ENCODE data around the gene PIN1. TPM values are rescaled to one million over a fixed set of nuclear protein-coding genes. Genes with fewer than 3 reads are reported as not detected.
"Not testable (repeated sequence)": the region's sequence is repeated elsewhere in the genome, so short reads cannot be mapped to it uniquely, and the experiment has no call there.

Gene PIN1
- total RNA-seq (72.0 TPM), polyA plus RNA-seq (100 to 1,000 TPM in 3 of 4 donors, 10 to 100 TPM in 1; 87.9 to 135 (median 113) TPM)

DNA sequence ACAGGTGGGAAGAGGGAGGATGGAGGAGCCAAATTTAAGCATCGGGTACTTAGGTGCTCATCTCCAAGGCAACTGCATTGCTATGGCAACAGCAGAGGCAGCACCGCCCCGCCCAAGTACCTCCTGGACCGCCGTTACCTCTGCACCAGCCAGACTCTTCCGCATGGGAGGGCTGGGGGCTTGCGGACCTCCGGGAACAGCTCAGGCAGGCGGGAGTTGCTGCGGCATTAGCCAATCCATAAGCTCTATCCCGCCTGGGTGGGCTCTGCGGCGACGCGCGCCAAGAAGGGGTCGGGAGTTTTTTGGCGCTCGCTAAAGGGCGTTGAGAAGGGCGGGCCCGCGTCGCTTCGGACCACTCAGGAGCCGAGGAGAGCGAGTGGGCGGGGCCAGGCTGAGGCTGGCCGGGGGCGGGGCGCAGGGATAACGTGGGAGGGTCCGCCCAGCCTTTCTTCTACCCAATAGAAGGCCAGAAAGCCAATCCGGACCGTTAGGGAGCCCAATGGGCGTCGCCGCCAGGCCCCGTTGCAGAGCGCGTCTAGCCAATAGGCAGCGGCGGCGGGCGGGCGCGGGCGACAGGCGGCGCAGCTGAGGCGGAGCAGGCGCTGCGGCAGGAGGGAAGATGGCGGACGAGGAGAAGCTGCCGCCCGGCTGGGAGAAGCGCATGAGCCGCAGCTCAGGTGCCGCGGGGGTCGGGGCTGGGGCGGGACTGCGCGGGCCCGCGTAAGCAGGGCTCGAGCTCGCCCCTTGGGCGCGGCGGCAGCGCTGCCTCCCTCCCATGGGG is at the start of gene PIN1:
PIN1 (plus strand) TSS at position 593 of the 781 bp plus-strand sequence; CDS start at position 620, 27 bp downstream.
- Mint-ChIP-seq H3K27me3 (no peaks in the 10 kb centered on the region), H3K9me3 (no peaks in the 10 kb centered on the region), H3K4me1 (peaks cover 5 to 32% (median 19%) of the 10 kb centered on the region in 4 donors), H3K36me3 (peaks cover 7% of the 10 kb centered on the region), H3K4me3 (peak within 1 kb of the TSS; percentile 94 to 99 (median 96)), H3K27ac (peak within 1 kb of the TSS; percentile 93 to 95 (median 94))
- ATAC-seq (ENCODE audit: low read depth in 2 of 2): peak; percentile 97
- peak within 1 kb of the TSS; percentile 77 for H3K4me3 ChIP-seq (ENCODE audit: low read depth, low read length)
- H3K36me3 ChIP-seq (ENCODE audit: control insufficient read depth, insufficient read depth, low read length): peaks cover 31% of the 10 kb centered on the region
- peaks cover 19% of the 10 kb centered on the region for H3K4me1 ChIP-seq (ENCODE audit: control insufficient read depth, insufficient read depth, low read length, poor library complexity, severe bottlenecking)
- DNase-seq: peak; percentile 99
- H3K9me3 ChIP-seq (ENCODE audit: control insufficient read depth in 2 of 2, low read length in 2 of 2): no peaks in the 10 kb centered on the region
- H3K27ac ChIP-seq (ENCODE audit: insufficient read depth, low read length, poor library complexity, severe bottlenecking): peak within 1 kb of the TSS; percentile 77
- H3K27me3 ChIP-seq (ENCODE audit: control insufficient read depth, insufficient read depth, low read length): no peaks in the 10 kb centered on the region

DNA sequence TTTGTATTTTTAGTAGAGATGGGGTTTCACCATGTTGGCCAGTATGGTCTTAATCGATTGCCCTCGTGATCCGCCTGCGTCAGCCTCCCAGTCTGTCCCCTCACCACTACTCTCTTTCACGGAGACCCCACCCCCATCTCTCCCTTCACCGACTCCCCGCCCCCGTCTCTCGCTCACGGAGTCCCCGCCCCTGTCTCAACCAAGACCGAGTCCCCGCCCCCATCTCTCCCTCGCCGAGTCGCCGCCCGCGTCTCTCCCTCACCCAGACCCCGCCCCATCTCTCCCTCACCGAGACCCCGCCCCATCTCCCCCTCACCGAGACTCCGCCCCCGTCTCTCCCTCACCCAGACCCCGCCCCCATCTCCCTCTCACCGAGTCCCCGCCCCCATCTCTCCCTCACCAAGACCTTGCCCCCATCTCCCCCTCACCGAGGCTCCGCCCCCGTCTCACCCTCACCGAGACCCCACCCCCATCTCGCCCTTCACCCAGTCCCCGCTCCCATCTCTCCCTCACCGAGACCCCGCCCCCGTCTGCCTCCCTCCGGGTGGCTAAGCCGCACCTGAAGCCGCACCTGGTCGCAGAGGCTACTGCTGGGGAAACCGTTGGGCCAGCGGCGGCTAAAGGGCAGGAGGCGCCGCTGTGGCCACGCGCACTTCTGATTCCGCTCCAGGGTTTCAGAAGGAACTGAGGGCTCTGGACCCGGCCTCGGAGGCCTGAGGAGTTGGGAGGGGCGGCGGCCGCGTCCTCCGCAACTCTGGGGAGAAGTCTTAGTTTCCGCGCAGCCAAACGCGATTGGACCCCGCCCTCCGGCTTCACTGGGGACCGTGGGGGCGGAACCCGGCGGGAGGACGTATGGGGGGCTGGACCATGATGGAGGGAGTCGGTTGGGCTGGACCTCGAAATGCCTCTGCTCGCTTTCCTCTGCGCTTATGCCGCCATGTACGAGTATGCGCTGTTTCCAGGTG is 49.5 kb upstream of the PIN1 start:
- Mint-ChIP-seq H3K4me1 (peaks cover 5 to 28% (median 8%) of the 10 kb centered on the region in 4 donors), H3K9me3 (no peaks in the 10 kb centered on the region), H3K4me3 (peak overlapping the region; percentile 82 to 92 (median 88)), H3K27me3 (no peaks in the 10 kb centered on the region), H3K36me3 (peaks cover 4% of the 10 kb centered on the region), H3K27ac (peak overlapping the region; percentile 88 to 96 (median 94))
- DNase-seq (peak; percentile 90 to 95 (median 92)), ATAC-seq (ENCODE audit: low read depth in 2 of 2) (peak; percentile 79 to 82)
- Histone ChIP-seq H3K27ac (ENCODE audit: insufficient read depth, low read length, poor library complexity, severe bottlenecking) (peak overlapping the region; percentile 85), H3K4me3 (ENCODE audit: low read depth, low read length) (peak overlapping the region; percentile 64), H3K4me1 (ENCODE audit: control insufficient read depth, insufficient read depth, low read length, poor library complexity, severe bottlenecking) (peaks cover 9% of the 10 kb centered on the region), H3K36me3 (ENCODE audit: control insufficient read depth, insufficient read depth, low read length) (no peaks in the 10 kb centered on the region), H3K9me3 (ENCODE audit: control insufficient read depth in 2 of 2, low read length in 2 of 2) (no peaks in the 10 kb centered on the region), H3K27me3 (ENCODE audit: control insufficient read depth, insufficient read depth, low read length) (no peaks in the 10 kb centered on the region)

DNA sequence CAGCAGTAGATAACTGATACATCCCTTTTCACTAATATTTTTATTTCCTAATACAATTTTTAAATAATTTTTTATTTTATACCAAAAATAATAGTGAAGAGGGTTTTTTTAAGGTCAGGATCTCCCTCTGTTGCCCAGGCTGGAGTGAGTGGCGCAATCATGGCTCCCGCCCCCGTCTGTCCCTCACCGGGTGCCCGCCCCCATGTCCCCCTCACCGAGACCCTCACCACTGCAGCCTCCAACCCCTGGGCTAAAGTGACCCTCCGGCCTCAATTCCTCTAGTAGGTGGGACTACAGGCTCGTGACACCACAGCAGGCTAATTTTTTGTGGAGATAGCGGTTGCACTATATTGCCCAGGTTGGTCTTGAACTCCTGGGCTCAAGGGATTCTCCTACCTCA is 48.8 kb upstream of the PIN1 start:
- H3K9me3 Mint-ChIP-seq: no peaks in the 10 kb centered on the region
- no peaks in the 10 kb centered on the region for H3K27me3 ChIP-seq (ENCODE audit: control insufficient read depth, insufficient read depth, low read length)
- ATAC-seq (ENCODE audit: low read depth in 2 of 2): no peak
- H3K27ac Mint-ChIP-seq: peak overlapping the region; percentile 67 to 96 (median 94)
- no peak for DNase-seq
- H3K36me3 ChIP-seq (ENCODE audit: control insufficient read depth, insufficient read depth, low read length): no peaks in the 10 kb centered on the region
- H3K4me3 Mint-ChIP-seq: peak overlapping the region; percentile 82 to 92 (median 88)
- peaks cover 14% of the 10 kb centered on the region for H3K4me1 ChIP-seq (ENCODE audit: control insufficient read depth, insufficient read depth, low read length, poor library complexity, severe bottlenecking)
- no peaks in the 10 kb centered on the region for H3K27me3 Mint-ChIP-seq
- H3K9me3 ChIP-seq (ENCODE audit: control insufficient read depth in 2 of 2, low read length in 2 of 2): no peaks in the 10 kb centered on the region
- peak overlapping the region; percentile 57 for H3K4me3 ChIP-seq (ENCODE audit: low read depth, low read length)
- peaks cover 4% of the 10 kb centered on the region for H3K36me3 Mint-ChIP-seq
- peak overlapping the region; percentile 85 for H3K27ac ChIP-seq (ENCODE audit: insufficient read depth, low read length, poor library complexity, severe bottlenecking)
- peaks cover 7 to 33% (median 9%) of the 10 kb centered on the region in 4 donors for H3K4me1 Mint-ChIP-seq

DNA sequence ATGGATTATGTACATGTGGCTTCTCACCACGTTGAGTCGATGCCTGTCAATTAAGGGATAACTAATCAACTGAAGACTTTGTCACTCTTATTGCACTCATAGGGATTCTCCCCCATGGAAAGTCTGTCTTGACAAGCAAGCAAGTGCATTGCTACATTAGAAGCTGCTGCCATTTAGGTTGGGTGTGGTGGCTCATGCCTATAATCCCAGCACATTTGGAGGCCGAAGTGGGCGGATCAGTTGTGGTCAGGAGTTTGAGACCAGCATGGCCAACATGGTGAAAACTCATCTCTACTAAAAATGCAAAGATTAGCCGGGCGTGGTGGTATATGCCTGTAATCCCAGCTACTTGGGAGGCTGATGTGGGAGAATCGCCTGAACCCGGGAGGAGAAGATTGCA is 48.3 kb upstream of the PIN1 start:
- Histone ChIP-seq H3K4me3 (ENCODE audit: low read depth, low read length) (peak overlapping the region; percentile 18), H3K4me1 (ENCODE audit: control insufficient read depth, insufficient read depth, low read length, poor library complexity, severe bottlenecking) (peaks cover 16% of the 10 kb centered on the region)
- H3K4me1 Mint-ChIP-seq: peaks cover 7 to 36% (median 10%) of the 10 kb centered on the region in 4 donors

GRCh38 chr19:9788604-9789003 is 46.5 kb upstream of the PIN1 start:
- Mint-ChIP-seq H3K4me1 (peaks cover 10 to 41% (median 12%) of the 10 kb centered on the region in 4 donors), H3K4me3 (peak overlapping the region in 1 of 4 donors; percentile 80)
- not testable (repeated sequence) for H3K36me3 ChIP-seq (ENCODE audit: control insufficient read depth, insufficient read depth, low read length); H3K4me3 ChIP-seq (ENCODE audit: low read depth, low read length); H3K9me3 Mint-ChIP-seq; H3K27ac Mint-ChIP-seq; H3K27ac ChIP-seq (ENCODE audit: insufficient read depth, low read length, poor library complexity, severe bottlenecking); H3K9me3 ChIP-seq (ENCODE audit: control insufficient read depth in 2 of 2, low read length in 2 of 2); H3K36me3 Mint-ChIP-seq; H3K27me3 ChIP-seq (ENCODE audit: control insufficient read depth, insufficient read depth, low read length); DNase-seq; ATAC-seq (ENCODE audit: low read depth in 2 of 2); H3K27me3 Mint-ChIP-seq
- H3K4me1 ChIP-seq (ENCODE audit: control insufficient read depth, insufficient read depth, low read length, poor library complexity, severe bottlenecking): peaks cover 22% of the 10 kb centered on the region

More for the DNA sequence above, 48.3 kb upstream of the PIN1 start:
- Mint-ChIP-seq H3K4me3 (peak overlapping the region; percentile 70 to 82 (median 76)), H3K27ac (peak overlapping the region in 2 of 3 donors; percentile 67 to 94), H3K27me3 (no peaks in the 10 kb centered on the region), H3K36me3 (peaks cover 4% of the 10 kb centered on the region), H3K9me3 (no peaks in the 10 kb centered on the region)
- no peaks in the 10 kb centered on the region for H3K36me3 ChIP-seq (ENCODE audit: control insufficient read depth, insufficient read depth, low read length)
- H3K27ac ChIP-seq (ENCODE audit: insufficient read depth, low read length, poor library complexity, severe bottlenecking): no peak overlapping the region
- no peak for ATAC-seq (ENCODE audit: low read depth in 2 of 2)
- no peaks in the 10 kb centered on the region for H3K9me3 ChIP-seq (ENCODE audit: control insufficient read depth in 2 of 2, low read length in 2 of 2)
- no peaks in the 10 kb centered on the region for H3K27me3 ChIP-seq (ENCODE audit: control insufficient read depth, insufficient read depth, low read length)
- no peak for DNase-seq

- H3K27ac Mint-ChIP-seq: peak overlapping the region in 1 of 3 donors; percentile 31
- ATAC-seq (ENCODE audit: low read depth in 2 of 2) (no peak), DNase-seq (no peak)
- H3K4me3 Mint-ChIP-seq: peak overlapping the region in 2 of 4 donors; percentile 58 to 80
- Histone ChIP-seq H3K27ac (ENCODE audit: insufficient read depth, low read length, poor library complexity, severe bottlenecking) (no peak overlapping the region), H3K36me3 (ENCODE audit: control insufficient read depth, insufficient read depth, low read length) (no peaks in the 10 kb centered on the region), H3K4me3 (ENCODE audit: low read depth, low read length) (no peak overlapping the region), H3K9me3 (ENCODE audit: control insufficient read depth in 2 of 2, low read length in 2 of 2) (no peaks in the 10 kb centered on the region), H3K27me3 (ENCODE audit: control insufficient read depth, insufficient read depth, low read length) (no peaks in the 10 kb centered on the region), H3K4me1 (ENCODE audit: control insufficient read depth, insufficient read depth, low read length, poor library complexity, severe bottlenecking) (peaks cover 22% of the 10 kb centered on the region)
- H3K36me3 Mint-ChIP-seq: no peaks in the 10 kb centered on the region
- H3K9me3 Mint-ChIP-seq: peaks cover 0 to 2% (median 0%) of the 10 kb centered on the region in 7 donors
- peaks cover 10 to 39% (median 12%) of the 10 kb centered on the region in 4 donors for H3K4me1 Mint-ChIP-seq
- no peaks in the 10 kb centered on the region for H3K27me3 Mint-ChIP-seq
Observed at GRCh38 chr19:9789066-9789465, 46.1 kb upstream of the PIN1 start.

- not testable (repeated sequence) for ATAC-seq (ENCODE audit: low read depth in 2 of 2); H3K27me3 Mint-ChIP-seq; H3K36me3 ChIP-seq (ENCODE audit: control insufficient read depth, insufficient read depth, low read length); H3K27ac ChIP-seq (ENCODE audit: insufficient read depth, low read length, poor library complexity, severe bottlenecking); H3K27me3 ChIP-seq (ENCODE audit: control insufficient read depth, insufficient read depth, low read length); DNase-seq; H3K9me3 ChIP-seq (ENCODE audit: control insufficient read depth in 2 of 2, low read length in 2 of 2); H3K9me3 Mint-ChIP-seq; H3K4me3 ChIP-seq (ENCODE audit: low read depth, low read length); H3K36me3 Mint-ChIP-seq
- H3K4me3 Mint-ChIP-seq: peak overlapping the region in 2 of 4 donors; percentile 16 to 80
- peaks cover 10 to 35% (median 12%) of the 10 kb centered on the region in 4 donors for H3K4me1 Mint-ChIP-seq
- H3K4me1 ChIP-seq (ENCODE audit: control insufficient read depth, insufficient read depth, low read length, poor library complexity, severe bottlenecking): peaks cover 22% of the 10 kb centered on the region
- peak overlapping the region in 1 of 3 donors; percentile 31 for H3K27ac Mint-ChIP-seq
Observed at GRCh38 chr19:9789579-9789978, 45.5 kb upstream of the PIN1 start.
